ENCODE results near the gene RETREG3. TPM values are rescaled to one million over a fixed set of nuclear protein-coding genes. Genes with fewer than 3 reads are reported as not detected.
A peak's percentile ranks its signal among the peaks of the same experiment; 100 is the strongest.

The RETREG3 gene
- total and polyA plus RNA-seq, 2 of the 13 experiments (the other 11 are each of a cell fraction or from before 2014, with no cell fraction given): 47.0 to 55.8 TPM

- TF ChIP-seq CREB1 (IDR thresholded peaks at IDR 0.05) (0 out of 2 replicates have a peak, but pooled peaks have one; percentile 39), CREB1 (CRISPR knock-in tag; IDR thresholded peaks at IDR 0.05) (no peak), ZNF550 (CRISPR knock-in tag; IDR thresholded peaks at IDR 0.05; ENCODE audit: borderline replicate concordance) (no peak), HDAC2 (CRISPR knock-in tag; IDR thresholded peaks at IDR 0.05) (no peak), DNMT3B (CRISPR knock-in tag; conservative IDR thresholded peaks at IDR 0.05) (peak; percentile 87), GABPB1 (CRISPR knock-in tag; IDR thresholded peaks at IDR 0.05) (peak; percentile 11; the same call in 1 of the 2 replicates), ZNF124 (CRISPR knock-in tag; IDR thresholded peaks at IDR 0.05) (no peak), KAT2B (IDR thresholded peaks at IDR 0.05; ENCODE audit: borderline replicate concordance, low read depth, low read length) (no peak), SOX13 (IDR thresholded peaks at IDR 0.05) (no peak), SOX13 (CRISPR knock-in tag; conservative IDR thresholded peaks at IDR 0.05 in 1 of 2, IDR thresholded peaks at IDR 0.05 in 1 of 2) (0 out of 4 replicates have a peak, but pooled peaks of 1 of the 2 experiments have one; percentile 10), KAT7 (CRISPR knock-in tag; IDR thresholded peaks at IDR 0.05; ENCODE audit: borderline replicate concordance) (peak; percentile 19; the same call in 1 of the 2 replicates), HBP1 (CRISPR knock-in tag; IDR thresholded peaks at IDR 0.05; ENCODE audit: low read depth) (peak; percentile 25), REL (CRISPR knock-in tag; conservative IDR thresholded peaks at IDR 0.05) (0 out of 2 replicates have a peak, but pooled peaks have one; percentile 26), STAT5B (CRISPR knock-in tag; IDR thresholded peaks at IDR 0.05) (no peak), ZNF660 (CRISPR knock-in tag; IDR thresholded peaks at IDR 0.05; ENCODE audit: borderline replicate concordance, low read depth) (no peak), ELF3 (CRISPR knock-in tag; IDR thresholded peaks at IDR 0.05) (no peak), SPEN (CRISPR knock-in tag; IDR thresholded peaks at IDR 0.05; ENCODE audit: low read depth) (peak; percentile 64; the same call in 1 of the 2 replicates), RFXAP (CRISPR knock-in tag; IDR thresholded peaks at IDR 0.05; ENCODE audit: borderline replicate concordance) (no peak; the same call in 1 of the 2 replicates), AGO2 (optimal IDR thresholded peaks at IDR 0.05; ENCODE audit: low read depth, low read length) (peak; percentile 97), ELF4 (CRISPR knock-in tag; IDR thresholded peaks at IDR 0.05; ENCODE audit: borderline replicate concordance) (peak; percentile 8; the same call in 1 of the 2 replicates), ZNF713 (CRISPR knock-in tag; IDR thresholded peaks at IDR 0.05) (no peak), ZNF619 (CRISPR knock-in tag; IDR thresholded peaks at IDR 0.05) (no peak), ZNF282 (IDR thresholded peaks at IDR 0.05; ENCODE audit: partially characterized antibody) (no peak), CSRNP1 (CRISPR knock-in tag; IDR thresholded peaks at IDR 0.05) (no peak), ZNF331 (CRISPR knock-in tag; IDR thresholded peaks at IDR 0.05) (peak; percentile 33), ZNF275 (CRISPR knock-in tag; IDR thresholded peaks at IDR 0.05; ENCODE audit: borderline replicate concordance) (peak; percentile 16; the same call in 1 of the 2 replicates)
Measured at GRCh38 chr17:42562388-42563142, 46.6 kb downstream of the RETREG3 start (continued).

Measured in HepG2 (cell line).